Measurements from ENCODE around the gene IMP4. TPM values are rescaled to one million over a fixed set of nuclear protein-coding genes. Genes with fewer than 3 reads are reported as not detected.
A peak's percentile ranks its signal among the peaks of the same experiment; 100 is the strongest.

IMP4 gene
- total and polyA plus RNA-seq, 2 of the 13 experiments (the other 11 are each of a cell fraction or from before 2014, with no cell fraction given): 142 to 158 TPM

DNA sequence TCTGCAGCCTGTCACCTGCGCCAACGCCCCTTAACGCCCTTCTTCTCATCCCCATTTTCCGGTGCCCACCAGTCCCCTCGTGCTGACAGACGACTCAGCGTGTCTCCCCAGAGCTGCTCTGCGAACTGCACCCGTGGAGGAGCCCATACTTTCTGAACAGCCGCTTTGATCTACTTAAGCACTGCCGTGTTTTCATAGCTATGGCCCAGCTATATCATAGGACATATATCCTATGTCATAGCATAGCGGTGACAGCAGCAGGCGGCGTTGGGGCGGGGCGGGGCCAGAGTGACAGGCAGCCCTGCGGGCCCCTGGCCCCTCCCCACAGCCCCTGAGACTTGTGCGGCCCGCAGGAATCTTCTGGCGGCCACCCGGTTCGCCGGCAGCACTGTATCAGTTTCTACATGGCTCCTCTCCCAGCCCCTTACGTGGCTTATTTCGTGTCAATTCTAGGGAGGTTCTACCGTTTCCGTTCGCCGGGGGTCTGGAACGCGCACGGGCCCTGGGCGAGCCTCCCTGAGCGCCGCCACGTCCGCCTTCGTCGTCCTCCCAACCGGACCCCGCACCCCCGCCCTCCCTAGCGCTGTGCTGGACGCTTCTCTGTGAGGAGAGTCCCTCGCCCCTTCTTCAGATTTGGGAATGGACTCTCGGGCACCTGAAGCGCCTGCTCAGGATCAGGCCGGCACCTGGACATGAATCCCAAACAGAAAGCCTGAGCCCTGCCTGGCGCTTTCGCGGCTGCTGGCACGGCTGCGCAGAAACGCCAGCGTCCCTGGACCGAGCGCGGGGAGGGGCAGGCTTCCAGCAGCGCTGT lies 48.6 kb downstream of the IMP4 start (continued):
- TF ChIP-seq, protein P1, sequence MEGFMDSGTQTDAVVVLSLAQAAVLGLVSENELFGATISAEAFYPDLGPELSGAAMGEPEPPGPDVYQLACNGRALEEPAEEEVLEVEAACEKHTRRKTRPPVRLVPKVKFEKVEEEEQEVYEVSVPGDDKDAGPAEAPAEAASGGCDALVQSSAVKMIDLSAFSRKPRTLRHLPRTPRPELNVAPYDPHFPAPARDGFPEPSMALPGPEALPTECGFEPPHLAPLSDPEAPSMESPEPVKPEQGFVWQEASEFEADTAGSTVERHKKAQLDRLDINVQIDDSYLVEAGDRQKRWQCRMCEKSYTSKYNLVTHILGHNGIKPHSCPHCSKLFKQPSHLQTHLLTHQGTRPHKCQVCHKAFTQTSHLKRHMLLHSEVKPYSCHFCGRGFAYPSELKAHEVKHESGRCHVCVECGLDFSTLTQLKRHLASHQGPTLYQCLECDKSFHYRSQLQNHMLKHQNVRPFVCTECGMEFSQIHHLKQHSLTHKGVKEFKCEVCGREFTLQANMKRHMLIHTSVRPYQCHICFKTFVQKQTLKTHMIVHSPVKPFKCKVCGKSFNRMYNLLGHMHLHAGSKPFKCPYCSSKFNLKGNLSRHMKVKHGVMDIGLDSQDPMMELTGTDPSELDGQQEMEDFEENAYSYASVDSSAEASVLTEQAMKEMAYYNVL (CRISPR knock-in tag; IDR thresholded peaks at IDR 0.05; ENCODE audit: borderline replicate concordance): no peak
- TF ChIP-seq, protein P2, sequence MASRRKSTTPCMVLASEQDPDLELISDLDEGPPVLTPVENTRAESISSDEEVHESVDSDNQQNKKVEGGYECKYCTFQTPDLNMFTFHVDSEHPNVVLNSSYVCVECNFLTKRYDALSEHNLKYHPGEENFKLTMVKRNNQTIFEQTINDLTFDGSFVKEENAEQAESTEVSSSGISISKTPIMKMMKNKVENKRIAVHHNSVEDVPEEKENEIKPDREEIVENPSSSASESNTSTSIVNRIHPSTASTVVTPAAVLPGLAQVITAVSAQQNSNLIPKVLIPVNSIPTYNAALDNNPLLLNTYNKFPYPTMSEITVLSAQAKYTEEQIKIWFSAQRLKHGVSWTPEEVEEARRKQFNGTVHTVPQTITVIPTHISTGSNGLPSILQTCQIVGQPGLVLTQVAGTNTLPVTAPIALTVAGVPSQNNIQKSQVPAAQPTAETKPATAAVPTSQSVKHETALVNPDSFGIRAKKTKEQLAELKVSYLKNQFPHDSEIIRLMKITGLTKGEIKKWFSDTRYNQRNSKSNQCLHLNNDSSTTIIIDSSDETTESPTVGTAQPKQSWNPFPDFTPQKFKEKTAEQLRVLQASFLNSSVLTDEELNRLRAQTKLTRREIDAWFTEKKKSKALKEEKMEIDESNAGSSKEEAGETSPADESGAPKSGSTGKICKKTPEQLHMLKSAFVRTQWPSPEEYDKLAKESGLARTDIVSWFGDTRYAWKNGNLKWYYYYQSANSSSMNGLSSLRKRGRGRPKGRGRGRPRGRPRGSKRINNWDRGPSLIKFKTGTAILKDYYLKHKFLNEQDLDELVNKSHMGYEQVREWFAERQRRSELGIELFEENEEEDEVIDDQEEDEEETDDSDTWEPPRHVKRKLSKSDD (CRISPR knock-in tag; IDR thresholded peaks at IDR 0.05; ENCODE audit: low read depth): no peak
- TF ChIP-seq, protein P3, sequence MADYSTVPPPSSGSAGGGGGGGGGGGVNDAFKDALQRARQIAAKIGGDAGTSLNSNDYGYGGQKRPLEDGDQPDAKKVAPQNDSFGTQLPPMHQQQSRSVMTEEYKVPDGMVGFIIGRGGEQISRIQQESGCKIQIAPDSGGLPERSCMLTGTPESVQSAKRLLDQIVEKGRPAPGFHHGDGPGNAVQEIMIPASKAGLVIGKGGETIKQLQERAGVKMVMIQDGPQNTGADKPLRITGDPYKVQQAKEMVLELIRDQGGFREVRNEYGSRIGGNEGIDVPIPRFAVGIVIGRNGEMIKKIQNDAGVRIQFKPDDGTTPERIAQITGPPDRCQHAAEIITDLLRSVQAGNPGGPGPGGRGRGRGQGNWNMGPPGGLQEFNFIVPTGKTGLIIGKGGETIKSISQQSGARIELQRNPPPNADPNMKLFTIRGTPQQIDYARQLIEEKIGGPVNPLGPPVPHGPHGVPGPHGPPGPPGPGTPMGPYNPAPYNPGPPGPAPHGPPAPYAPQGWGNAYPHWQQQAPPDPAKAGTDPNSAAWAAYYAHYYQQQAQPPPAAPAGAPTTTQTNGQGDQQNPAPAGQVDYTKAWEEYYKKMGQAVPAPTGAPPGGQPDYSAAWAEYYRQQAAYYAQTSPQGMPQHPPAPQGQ (CRISPR knock-in tag; IDR thresholded peaks at IDR 0.05; ENCODE audit: borderline replicate concordance): no peak
- TF ChIP-seq ZFP36L2 (CRISPR knock-in tag; IDR thresholded peaks at IDR 0.05) (peak; percentile 13; the same call in 1 of the 2 replicates), FOXK1 (CRISPR knock-in tag; IDR thresholded peaks at IDR 0.05; ENCODE audit: borderline replicate concordance, low read depth) (no peak; the same call in 1 of the 2 replicates), GATAD2A (CRISPR knock-in tag; IDR thresholded peaks at IDR 0.05) (no peak), SP1 (IDR thresholded peaks at IDR 0.05) (no peak), SP1 (CRISPR knock-in tag; IDR thresholded peaks at IDR 0.05) (peak; percentile 22; the same call in 1 of the 2 replicates), CEBPB (IDR thresholded peaks at IDR 0.05; ENCODE audit: borderline replicate concordance, low read depth, low read length) (no peak), DMAP1 (CRISPR knock-in tag; IDR thresholded peaks at IDR 0.05) (peak; percentile 38), ZNF670 (CRISPR knock-in tag; IDR thresholded peaks at IDR 0.05; ENCODE audit: borderline replicate concordance) (peak; percentile 85), YY1 (IDR thresholded peaks at IDR 0.05; ENCODE audit: insufficient read depth, insufficient replicate concordance, low read depth, low read length) (no peak), ZNF264 (CRISPR knock-in tag; IDR thresholded peaks at IDR 0.05) (no peak; the same call in 1 of the 2 replicates), ZNF766 (CRISPR knock-in tag; IDR thresholded peaks at IDR 0.05; ENCODE audit: borderline replicate concordance) (0 out of 2 replicates have a peak, but pooled peaks have one; percentile 61), ZNF451 (CRISPR knock-in tag; IDR thresholded peaks at IDR 0.05) (no peak), IKZF4 (CRISPR knock-in tag; IDR thresholded peaks at IDR 0.05; ENCODE audit: borderline replicate concordance, low read depth, not compliant biosample characterization) (peak; percentile 17)
- TF ChIP-seq, protein P4, sequence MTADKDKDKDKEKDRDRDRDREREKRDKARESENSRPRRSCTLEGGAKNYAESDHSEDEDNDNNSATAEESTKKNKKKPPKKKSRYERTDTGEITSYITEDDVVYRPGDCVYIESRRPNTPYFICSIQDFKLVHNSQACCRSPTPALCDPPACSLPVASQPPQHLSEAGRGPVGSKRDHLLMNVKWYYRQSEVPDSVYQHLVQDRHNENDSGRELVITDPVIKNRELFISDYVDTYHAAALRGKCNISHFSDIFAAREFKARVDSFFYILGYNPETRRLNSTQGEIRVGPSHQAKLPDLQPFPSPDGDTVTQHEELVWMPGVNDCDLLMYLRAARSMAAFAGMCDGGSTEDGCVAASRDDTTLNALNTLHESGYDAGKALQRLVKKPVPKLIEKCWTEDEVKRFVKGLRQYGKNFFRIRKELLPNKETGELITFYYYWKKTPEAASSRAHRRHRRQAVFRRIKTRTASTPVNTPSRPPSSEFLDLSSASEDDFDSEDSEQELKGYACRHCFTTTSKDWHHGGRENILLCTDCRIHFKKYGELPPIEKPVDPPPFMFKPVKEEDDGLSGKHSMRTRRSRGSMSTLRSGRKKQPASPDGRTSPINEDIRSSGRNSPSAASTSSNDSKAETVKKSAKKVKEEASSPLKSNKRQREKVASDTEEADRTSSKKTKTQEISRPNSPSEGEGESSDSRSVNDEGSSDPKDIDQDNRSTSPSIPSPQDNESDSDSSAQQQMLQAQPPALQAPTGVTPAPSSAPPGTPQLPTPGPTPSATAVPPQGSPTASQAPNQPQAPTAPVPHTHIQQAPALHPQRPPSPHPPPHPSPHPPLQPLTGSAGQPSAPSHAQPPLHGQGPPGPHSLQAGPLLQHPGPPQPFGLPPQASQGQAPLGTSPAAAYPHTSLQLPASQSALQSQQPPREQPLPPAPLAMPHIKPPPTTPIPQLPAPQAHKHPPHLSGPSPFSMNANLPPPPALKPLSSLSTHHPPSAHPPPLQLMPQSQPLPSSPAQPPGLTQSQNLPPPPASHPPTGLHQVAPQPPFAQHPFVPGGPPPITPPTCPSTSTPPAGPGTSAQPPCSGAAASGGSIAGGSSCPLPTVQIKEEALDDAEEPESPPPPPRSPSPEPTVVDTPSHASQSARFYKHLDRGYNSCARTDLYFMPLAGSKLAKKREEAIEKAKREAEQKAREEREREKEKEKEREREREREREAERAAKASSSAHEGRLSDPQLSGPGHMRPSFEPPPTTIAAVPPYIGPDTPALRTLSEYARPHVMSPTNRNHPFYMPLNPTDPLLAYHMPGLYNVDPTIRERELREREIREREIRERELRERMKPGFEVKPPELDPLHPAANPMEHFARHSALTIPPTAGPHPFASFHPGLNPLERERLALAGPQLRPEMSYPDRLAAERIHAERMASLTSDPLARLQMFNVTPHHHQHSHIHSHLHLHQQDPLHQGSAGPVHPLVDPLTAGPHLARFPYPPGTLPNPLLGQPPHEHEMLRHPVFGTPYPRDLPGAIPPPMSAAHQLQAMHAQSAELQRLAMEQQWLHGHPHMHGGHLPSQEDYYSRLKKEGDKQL (CRISPR knock-in tag; IDR thresholded peaks at IDR 0.05; ENCODE audit: low read depth): no peak
